H1 (cell line): ENCODE results near the gene REC8. TPM values are rescaled to one million over a fixed set of nuclear protein-coding genes. Genes with fewer than 3 reads are reported as not detected.

Source experiments
- CTCF ChIA-PET: fragments of 300-600 bp; sonication (Branson Sonifier 250); formaldehyde crosslinking; loops from one replicate; lab custom pipeline; 2021; ENCODE audit not compliant: partially characterized antibody; lab: Charles Lee
- POLR2A ChIA-PET: fragments of 300-600 bp; sonication (Branson Sonifier 250); formaldehyde crosslinking; loops from one replicate; lab custom pipeline; 2021; ENCODE audit warnings: inconsistent platforms; ENCODE audit not compliant: partially characterized antibody; lab: Charles Lee
- DNase-seq, 2 experiments: peaks; one replicate each; pipeline versions ENCODE4 v3.0.0 to v3.0.0-alpha.2; 2010 to 2022; ENCODE audit warnings: low spot score in 2 of 2, low read depth in 1 of 2, mixed read lengths in 1 of 2
- FAIRE-seq: peaks from 2 replicates; lab custom pipeline; 2011; peaks lifted over from hg19 to GRCh38; lab: Jason Lieb, UNC
- H2AFZ ChIP-seq: 2 replicates; pipeline ENCODE4 v1.8.1; 2012; ENCODE audit warnings: low read length, inconsistent platforms
- H2AK5ac ChIP-seq: 2 replicates; pipeline ENCODE4 v1.6.1; 2013; ENCODE audit warnings: low read depth, low read length
- H2BK120ac ChIP-seq: replicated peaks from 2 replicates; pipeline ENCODE3; 2013; ENCODE audit warnings: low read depth, low read length, inconsistent platforms
- H2BK12ac ChIP-seq: 2 replicates; pipeline ENCODE4 v1.6.1; 2013; ENCODE audit warnings: low read depth, low read length
- H2BK15ac ChIP-seq: 2 replicates; pipeline ENCODE4 v1.6.1; 2013; ENCODE audit warnings: low read length
- H2BK20ac ChIP-seq: 2 replicates; pipeline ENCODE4 v1.6.1; 2013; ENCODE audit warnings: low read length
- H2BK5ac ChIP-seq: 2 replicates; pipeline ENCODE4 v1.6.1; 2013; ENCODE audit warnings: low read depth, low read length
- H3K14ac ChIP-seq: 2 replicates; pipeline ENCODE4 v1.6.1; 2013; ENCODE audit warnings: inconsistent platforms; ENCODE audit not compliant: insufficient read length
- H3K18ac ChIP-seq: 2 replicates; pipeline ENCODE4 v1.6.1; 2013; ENCODE audit warnings: low read length; ENCODE audit errors: extremely low read depth
- H3K23ac ChIP-seq: 2 replicates; pipeline ENCODE4 v1.6.1; 2013; ENCODE audit warnings: inconsistent platforms; ENCODE audit not compliant: insufficient read length
- H3K23me2 ChIP-seq: 2 replicates; pipeline ENCODE4 v1.6.1; 2013; ENCODE audit warnings: low read depth, low read length
- H3K27ac ChIP-seq: 2 replicates; pipeline ENCODE4 v1.6.1; 2011; ENCODE audit warnings: low read depth, low read length, inconsistent platforms
- H3K27me3 ChIP-seq, 4 experiments: replicated peaks in 1 of 4; 1 replicate in 1 of 4; 2 replicates in 3 of 4; pipeline versions ENCODE4 v1.6.1 to v1.8.1; 2011 to 2013; ENCODE audit warnings: low read length in 3 of 4, mild to moderate bottlenecking in 3 of 4, inconsistent platforms in 2 of 4, mixed read lengths in 2 of 4, moderate library complexity in 1 of 4; ENCODE audit not compliant: control insufficient read depth in 3 of 4, insufficient read depth in 3 of 4; ENCODE audit errors: extremely low read depth in 1 of 4
- H3K36me3 ChIP-seq, 4 experiments: 2 replicates each; pipeline versions ENCODE4 v1.6.1 to v1.8.1; 2011 to 2013; ENCODE audit warnings: mild to moderate bottlenecking in 4 of 4, low read length in 3 of 4, moderate library complexity in 2 of 4, control low read depth in 1 of 4, inconsistent platforms in 1 of 4; ENCODE audit not compliant: insufficient read depth in 4 of 4, control insufficient read depth in 2 of 4
- H3K4ac ChIP-seq: replicated peaks from 2 replicates; pipeline ENCODE3; 2013; ENCODE audit warnings: low read length, low read depth, mixed read lengths, inconsistent platforms; ENCODE audit not compliant: insufficient read length
- H3K4me1 ChIP-seq, 4 experiments: replicated peaks in 1 of 4; 1 replicate in 1 of 4; 2 replicates in 3 of 4; pipeline versions ENCODE4 v1.6.1 to v1.8.1; 2011 to 2013; ENCODE audit warnings: low read length in 3 of 4, inconsistent platforms in 2 of 4, mixed read lengths in 1 of 4; ENCODE audit not compliant: insufficient read depth in 4 of 4, control insufficient read depth in 3 of 4
- H3K4me2 ChIP-seq, 2 experiments: 2 replicates each; pipeline versions ENCODE4 v1.6.1 to v1.8.1; 2011 to 2013; ENCODE audit warnings: low read depth in 2 of 2, low read length in 2 of 2, control low read depth in 1 of 2, inconsistent platforms in 1 of 2, mild to moderate bottlenecking in 1 of 2; ENCODE audit not compliant: insufficient read depth in 1 of 2
- H3K4me3 ChIP-seq, 4 experiments: fragments of 200-600, 300-600 bp in 1 of 4; sonication (generic), shearing (Covaris generic), sonication (Bioruptor Twin) in 1 of 4; 2 replicates each; pipeline versions ENCODE4 v1.5.1 to v1.8.1; 2011 to 2016; ENCODE audit warnings: low read length in 4 of 4, low read depth in 3 of 4, control low read depth in 2 of 4, inconsistent platforms in 2 of 4, mild to moderate bottlenecking in 2 of 4, mixed read lengths in 1 of 4, moderate library complexity in 1 of 4; ENCODE audit not compliant: insufficient read depth in 2 of 4; ENCODE audit errors: extremely low read depth in 1 of 4
- H3K56ac ChIP-seq: replicated peaks from 2 replicates; pipeline ENCODE3; 2013; ENCODE audit warnings: low read depth, mild to moderate bottlenecking, mixed read lengths, low read length, inconsistent platforms; ENCODE audit not compliant: insufficient read length
- H3K79me1 ChIP-seq: 2 replicates; pipeline ENCODE4 v1.6.1; 2013; ENCODE audit warnings: low read depth, low read length, control low read depth
- H3K79me2 ChIP-seq, 2 experiments: 2 replicates each; pipeline versions ENCODE4 v1.6.1 to v1.8.1; 2012 to 2013; ENCODE audit warnings: low read length in 2 of 2, mild to moderate bottlenecking in 2 of 2, inconsistent platforms in 1 of 2; ENCODE audit not compliant: insufficient read depth in 2 of 2, control insufficient read depth in 1 of 2
- H3K9ac ChIP-seq, 4 experiments: replicated peaks in 1 of 4; 1 replicate in 1 of 4; 2 replicates in 3 of 4; pipeline versions ENCODE4 v1.6.1 to v1.8.1; 2011 to 2013; ENCODE audit warnings: low read depth in 3 of 4, low read length in 3 of 4, control low read depth in 2 of 4, mild to moderate bottlenecking in 2 of 4, moderate library complexity in 2 of 4, inconsistent platforms in 1 of 4; ENCODE audit errors: extremely low read depth in 1 of 4
- H3K9me3 ChIP-seq, 2 experiments: 2 replicates each; pipeline versions ENCODE4 v1.6.1 to v1.8.1; 2012 to 2013; ENCODE audit warnings: mild to moderate bottlenecking in 2 of 2, moderate library complexity in 2 of 2, control low read depth in 1 of 2, inconsistent platforms in 1 of 2, low read depth in 1 of 2, low read length in 1 of 2, mixed read lengths in 1 of 2; ENCODE audit not compliant: insufficient read depth in 2 of 2
- H4K20me1 ChIP-seq, 2 experiments: replicated peaks in 1 of 2; 2 replicates each; pipeline versions ENCODE3 to v1.8.1; 2011 to 2013; ENCODE audit warnings: inconsistent platforms in 2 of 2, low read length in 2 of 2, mild to moderate bottlenecking in 1 of 2; ENCODE audit not compliant: insufficient read depth in 2 of 2, control insufficient read depth in 1 of 2
- H4K5ac ChIP-seq: 2 replicates; pipeline ENCODE4 v1.6.1; 2013; ENCODE audit warnings: low read length, low read depth, mixed read lengths, inconsistent platforms; ENCODE audit not compliant: insufficient read length
- H4K8ac ChIP-seq: 2 replicates; pipeline ENCODE4 v1.8.0; 2013; ENCODE audit warnings: mild to moderate bottlenecking, moderate library complexity, low read length, inconsistent platforms; ENCODE audit not compliant: insufficient read depth; ENCODE audit errors: extremely low read depth
- H4K91ac ChIP-seq: replicated peaks from 2 replicates; pipeline ENCODE3; 2013; ENCODE audit warnings: low read length, mixed read lengths, inconsistent platforms; ENCODE audit not compliant: insufficient read length
- BRCA1 ChIP-seq: IDR thresholded peaks from 2 replicates; pipeline ENCODE4 v1.6.1; 2012; ENCODE audit warnings: low read depth, low read length, improper control_type of control experiment
- CHD1 ChIP-seq: IDR thresholded peaks from 2 replicates; pipeline ENCODE4 v1.6.1; 2012; ENCODE audit warnings: low read depth, low read length, improper control_type of control experiment
- PHF8 ChIP-seq: fragments of 200-600 bp; sonication (generic); conservative IDR thresholded peaks from 2 replicates; pipeline ENCODE4 v1.7.1; 2012; ENCODE audit warnings: low read depth, mild to moderate bottlenecking, inconsistent platforms, low read length, moderate library complexity
- SP2 ChIP-seq: IDR thresholded peaks from 2 replicates; pipeline ENCODE4 v1.6.1; 2012; ENCODE audit warnings: mild to moderate bottlenecking, low read length, inconsistent platforms
- WGBS, 2 experiments: shearing (Covaris generic) in 1 of 2; methylation state at CpG; one replicate each; pipeline versions ENCODE4 v1.1.6 to v1.1.7; 2013 to 2015; ENCODE audit warnings: low lambda C conversion rate in 2 of 2, mixed read lengths in 2 of 2, inconsistent platforms in 1 of 2, low coverage in 1 of 2, missing lambda C conversion rate in 1 of 2; ENCODE audit not compliant: insufficient replicate concordance in 2 of 2, insufficient coverage in 1 of 2, insufficient read length in 1 of 2; ENCODE audit errors: extremely low coverage in 1 of 2, missing lambda C conversion rate in 1 of 2; 5-methylcytosine and 5-hydroxymethylcytosine counted together
- polyA plus RNA-seq, 7 experiments: library from polyadenylated mRNA; depleted of rRNA in 3 of 7; stranded (reverse) in 5 of 7; unstranded in 2 of 7; fragments of >200 nt in 5 of 7; fragments of 200-250 nt in 2 of 7; gene quantifications; 1 replicate in 5 of 7; 2 replicates in 1 of 7; 4 replicates in 1 of 7; pipeline versions ENCODE4 v1.2.1 to v1.2.3, GENCODE V29; 2011 to 2013; ENCODE audit warnings: missing spikeins in 2 of 7, mixed read lengths in 2 of 7
- total RNA-seq: library from RNA; stranded (reverse); fragmentation: NEBNext Ultra II Directional; extraction: Animal tissue kit (Norgen Biotek cat#: 25700); gene quantifications from 2 replicates; pipeline ENCODE4 v1.2.1, GENCODE V29; 2021
- TF ChIP-seq, protein P1 (sequence below): IDR thresholded peaks from 2 replicates; pipeline ENCODE4 v1.6.1; 2011; ENCODE audit warnings: low read depth, mild to moderate bottlenecking, low read length; ENCODE audit not compliant: insufficient read depth

The REC8 gene
- total and polyA plus RNA-seq, 2 of the 8 experiments (the other 6 are each of a cell fraction or from before 2014, with no cell fraction given), result 9.8 to 28.5 TPM

DNA sequence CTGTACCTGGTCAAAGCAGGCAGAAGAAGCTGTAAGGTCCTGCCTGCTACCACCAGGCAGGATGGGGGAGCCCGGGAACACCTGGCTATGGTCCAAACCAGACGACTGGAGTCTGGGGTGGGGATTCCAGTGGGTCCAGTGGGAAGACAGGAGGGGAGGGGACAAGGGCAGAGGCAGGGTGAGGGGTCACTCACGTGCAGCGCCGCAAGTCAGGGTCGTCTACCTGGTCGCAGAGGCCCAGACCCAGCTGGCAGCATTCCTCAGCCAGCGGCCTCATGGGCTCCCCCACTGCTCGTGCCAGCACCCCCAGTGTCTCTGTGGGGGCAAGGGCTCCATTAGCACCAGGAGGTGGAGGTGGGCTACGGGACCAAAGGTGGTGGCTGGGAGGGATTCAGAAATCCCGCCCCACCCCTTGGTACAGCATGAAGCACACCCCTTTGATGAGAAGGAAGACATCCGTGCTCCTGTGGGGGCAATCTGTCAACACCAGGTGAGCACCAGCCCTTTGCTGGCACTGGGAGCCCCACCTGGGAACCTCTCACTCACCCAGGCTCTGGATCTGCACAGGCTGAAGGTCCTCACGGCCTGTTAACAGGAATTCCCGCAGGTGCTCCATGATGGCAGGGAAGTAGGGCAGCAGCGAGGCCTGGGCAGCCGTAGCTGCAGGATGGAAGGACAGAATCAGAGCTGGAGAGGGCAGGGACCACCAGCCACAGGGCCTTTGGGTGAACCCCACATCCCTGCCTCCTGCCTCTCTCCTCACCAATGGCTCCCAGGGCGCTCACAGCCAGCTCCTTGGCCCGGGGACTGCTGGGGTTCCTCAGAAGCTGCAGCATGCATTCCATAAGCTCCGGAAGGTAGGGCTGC lies 12.5 kb downstream of the REC8 start:
- peaks cover 20 to 75% (median 61%) of the 10 kb centered on the region in 4 experiments; a peak in 7 of 8 replicates for H3K36me3 ChIP-seq
- TF ChIP-seq PHF8, result no peak
- no peak for TF ChIP-seq SP2
- no peak for TF ChIP-seq BRCA1
- TF ChIP-seq, protein P1, sequence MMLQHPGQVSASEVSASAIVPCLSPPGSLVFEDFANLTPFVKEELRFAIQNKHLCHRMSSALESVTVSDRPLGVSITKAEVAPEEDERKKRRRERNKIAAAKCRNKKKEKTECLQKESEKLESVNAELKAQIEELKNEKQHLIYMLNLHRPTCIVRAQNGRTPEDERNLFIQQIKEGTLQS, result no peak
- TF ChIP-seq CHD1, result no peak

More for the DNA sequence above, 12.5 kb downstream of the REC8 start:
- no peak overlapping the region for H2BK5ac ChIP-seq
- no peak overlapping the region for H3K9ac ChIP-seq
- no peak overlapping the region for H3K27ac ChIP-seq
- DNase-seq (no peak), FAIRE-seq (no peak)
- H4K91ac ChIP-seq, result no peak overlapping the region
- H4K8ac ChIP-seq, result no peak overlapping the region
- H3K4me2 ChIP-seq, result no peak overlapping the region
- H3K79me2 ChIP-seq, result peaks cover 0 to 13% of the 10 kb centered on the region in 2 experiments; a peak in 2 of 4 replicates
- no peak overlapping the region for H4K5ac ChIP-seq
- CTCF ChIA-PET, result interaction anchor here (0.6 to 1.5 kb wide), 3 partner anchors 11 to 1632 kb away, joined by 3 to 8 read pairs (median 3); partner anchors contain the start of gene IRF9
- peaks cover 5% of the 10 kb centered on the region for H3K23me2 ChIP-seq
- no peak overlapping the region for H3K56ac ChIP-seq
- peaks cover 14% of the 10 kb centered on the region for H3K79me1 ChIP-seq
- no peak overlapping the region for H2AK5ac ChIP-seq
- POLR2A ChIA-PET, result interaction anchor here (0.6 to 9.3 kb wide), 8 partner anchors 9 to 43 kb away, joined by 3 to 158 read pairs (median 6); partner anchors contain the start of genes EMC9, IRF9, MDP1 and REC8
- no peak overlapping the region for H2BK20ac ChIP-seq
- H2BK120ac ChIP-seq, result no peak overlapping the region
- H3K4me3 ChIP-seq, result no peak overlapping the region
- peaks cover 0 to 7% (median 4%) of the 10 kb centered on the region in 4 experiments; a peak in 6 of 7 replicates for H3K4me1 ChIP-seq
- no peak overlapping the region for H3K23ac ChIP-seq
- H3K4ac ChIP-seq, result no peak overlapping the region
- no peaks in the 10 kb centered on the region for H3K27me3 ChIP-seq
- no peak overlapping the region for H3K14ac ChIP-seq
- H2AFZ ChIP-seq, result no peak overlapping the region
- WGBS, 2 experiments, result 95% methylated on average over 15 of the region's 19 CpGs; no CpG with 5 or more reads in 1 of the 2 experiments
- H3K18ac ChIP-seq, result no peak overlapping the region
- H2BK12ac ChIP-seq, result no peak overlapping the region
- no peaks in the 10 kb centered on the region for H3K9me3 ChIP-seq
- peaks cover 2 to 25% of the 10 kb centered on the region in 2 experiments for H4K20me1 ChIP-seq
- H2BK15ac ChIP-seq, result no peak overlapping the region
